Right lobe of liver (tissue), 6 donors: Measurements from ENCODE around the gene GTSE1. TPM values are rescaled to one million over a fixed set of nuclear protein-coding genes. Genes with fewer than 3 reads are reported as not detected.

Experiments used
- ATAC-seq, 4 donors: fragments of 200-7000 bp; cut with Tn5 transposase; one replicate each; pipeline ENCODE4 v1.9.1; 2020; ENCODE audit warnings: mild to moderate bottlenecking in 4 of 4, moderate library complexity in 4 of 4
- DNase-seq, 3 donors: peaks; one replicate each; pipeline ENCODE4 v3.0.0-alpha.2; 2020
- H3K27ac ChIP-seq, 3 donors: fragments of 200-600 bp; one replicate each; pipeline ENCODE4 v1.8.0; 2022
- H3K27me3 ChIP-seq, 2 donors: fragments of 200-600 bp; one replicate each; pipeline ENCODE4 v1.8.0; 2022
- H3K36me3 ChIP-seq, 4 donors: fragments of 200-600 bp; sonication (generic) in 1 of 4; one replicate each; pipeline versions ENCODE4 v1.5.1 to v1.8.0; 2017 to 2022; ENCODE audit warnings: control low read depth in 1 of 4
- H3K4me1 ChIP-seq, 4 donors: fragments of 200-600 bp; sonication (generic) in 1 of 4; one replicate each; pipeline versions ENCODE4 v1.5.1 to v1.8.0; 2017 to 2022; ENCODE audit warnings: control low read depth in 1 of 4
- H3K4me3 ChIP-seq, 3 donors: fragments of 200-600 bp; one replicate each; pipeline ENCODE4 v1.8.0; 2022
- H3K9me3 ChIP-seq, 4 donors: fragments of 200-600 bp; sonication (generic) in 1 of 4; one replicate each; pipeline versions ENCODE4 v1.5.1 to v1.8.0; 2017 to 2022; ENCODE audit warnings: control low read depth in 1 of 4
- CTCF ChIP-seq, 4 donors: fragments of 200-600 bp in 3 of 4; fragments of 450-650 bp in 1 of 4; IDR thresholded peaks; one replicate each; pipeline versions ENCODE4 v1.5.1 to v1.8.0; 2016 to 2022; ENCODE audit warnings: antibody characterized with exemption in 4 of 4, mild to moderate bottlenecking in 2 of 4
- POLR2A ChIP-seq: fragments of 450-650 bp; IDR thresholded peaks from one replicate; pipeline ENCODE4 v1.6.1; 2017; ENCODE audit warnings: antibody characterized with exemption, mild to moderate bottlenecking
- WGBS: methylation state at CpG from one replicate; pipeline ENCODE4 v1.1.6; 2018; ENCODE audit warnings: low coverage, low lambda C conversion rate; ENCODE audit not compliant: insufficient coverage; ENCODE audit errors: missing lambda C conversion rate; 5-methylcytosine and 5-hydroxymethylcytosine counted together
- intact Hi-C, 2 donors: fragments of 100-400 bp; cut with DNase I; formaldehyde crosslinking; loops; one replicate each; pipeline versions ENCODE4 v1.11.2 to v1.14.1; 2022
- total RNA-seq, 6 experiments: library from RNA; depleted of rRNA in 2 of 6; stranded (reverse); fragments of >200 nt in 2 of 6; fragmentation: NEBNext Ultra II Directional in 3 of 6; extraction: Animal tissue kit (Norgen Biotek cat#: 25700) in 3 of 6; gene quantifications; one replicate each; pipeline versions ENCODE4 v1.1.0 to v1.2.4, GENCODE V29; 2016 to 2023
- donor health status: DM: no; HTN: yes; CAD: no.
- donor health status: DM: no; HTN: no; CAD: no.
- donor health status: DM: no; HTN: no; CAD: no.
- donor health status: DM: no; HTN: yes; CAD: no.
- donor health status: DM: no; HTN: yes; CAD: no.

The GTSE1 gene
- total RNA-seq, 6 experiments from 2014 or later: 0.15 to 0.84 (median 0.52) TPM

DNA sequence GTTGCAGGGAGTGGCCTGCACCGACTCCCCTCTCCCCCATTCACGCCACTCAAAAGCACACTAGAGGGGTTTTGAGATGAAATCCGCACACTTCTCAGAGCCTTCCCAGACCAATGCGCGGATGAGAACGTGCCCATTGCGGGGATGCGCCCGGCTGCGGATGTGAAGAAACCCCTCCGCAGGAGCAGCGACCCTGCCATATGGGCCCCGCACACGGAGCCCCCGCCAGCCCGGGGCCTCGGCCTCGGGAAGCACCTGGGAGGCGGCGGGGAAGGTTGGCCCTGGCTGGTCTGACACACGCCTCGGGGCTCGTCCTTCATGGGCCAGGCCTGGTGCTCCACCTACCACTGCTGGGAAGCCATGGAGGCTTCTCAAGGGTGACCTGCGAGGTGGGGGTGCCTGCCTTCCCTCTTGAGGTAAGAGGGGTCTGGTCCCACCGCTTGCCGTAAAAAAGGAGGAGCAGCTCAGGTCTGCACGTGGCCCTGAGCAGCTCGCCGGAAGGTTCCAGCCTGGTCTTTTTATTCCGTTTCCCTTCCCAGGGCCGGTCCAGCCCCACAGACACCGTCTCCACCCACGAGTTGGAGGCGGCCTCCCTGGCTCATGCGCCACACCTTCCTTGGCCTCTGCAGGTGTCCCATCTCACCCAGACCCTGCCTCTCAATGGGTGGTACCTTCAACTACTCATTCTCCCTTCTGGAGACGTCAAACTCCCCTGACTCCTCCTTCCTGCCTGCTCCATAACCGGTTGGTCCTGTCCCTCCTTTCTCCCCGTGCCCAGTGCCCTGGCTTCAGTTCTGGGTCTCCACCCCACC lies 78.2 kb downstream of the GTSE1 start:
- H3K4me1 ChIP-seq: peaks cover 0 to 62% (median 16%) of the 10 kb centered on the region in 4 donors
- DNase-seq: peak in 1 of 3 donors; percentile 21

GRCh38 chr22:46376111-46376510 lies 79.4 kb downstream of the GTSE1 start:
- TF ChIP-seq CTCF (IDR thresholded peaks at IDR 0.05) (no peak), POLR2A (no peak)
- H3K27me3 ChIP-seq: no peaks in the 10 kb centered on the region
- H3K27ac ChIP-seq: peak overlapping the region in 2 of 3 donors; percentile 93 to 96
- 94% methylated on average over 3 of the region's 3 CpGs for WGBS
- peak overlapping the region in 1 of 3 donors; percentile 45 for H3K4me3 ChIP-seq
- DNase-seq (no peak), ATAC-seq (no peak)
- no peaks in the 10 kb centered on the region for H3K9me3 ChIP-seq
- intact Hi-C loops: no loop called here
- H3K36me3 ChIP-seq: no peaks in the 10 kb centered on the region
- H3K4me1 ChIP-seq: peaks cover 0 to 54% (median 12%) of the 10 kb centered on the region in 4 donors

More for the DNA sequence above, 78.2 kb downstream of the GTSE1 start:
- Histone ChIP-seq H3K27me3 (no peaks in the 10 kb centered on the region), H3K27ac (no peak overlapping the region), H3K4me3 (no peak overlapping the region), H3K9me3 (no peaks in the 10 kb centered on the region), H3K36me3 (no peaks in the 10 kb centered on the region)
- intact Hi-C loops: no loop called here
- TF ChIP-seq CTCF (IDR thresholded peaks at IDR 0.05) (no peak), POLR2A (no peak)
- ATAC-seq: no peak
- WGBS: 78% methylated on average over 2 of the region's 38 CpGs

DNA sequence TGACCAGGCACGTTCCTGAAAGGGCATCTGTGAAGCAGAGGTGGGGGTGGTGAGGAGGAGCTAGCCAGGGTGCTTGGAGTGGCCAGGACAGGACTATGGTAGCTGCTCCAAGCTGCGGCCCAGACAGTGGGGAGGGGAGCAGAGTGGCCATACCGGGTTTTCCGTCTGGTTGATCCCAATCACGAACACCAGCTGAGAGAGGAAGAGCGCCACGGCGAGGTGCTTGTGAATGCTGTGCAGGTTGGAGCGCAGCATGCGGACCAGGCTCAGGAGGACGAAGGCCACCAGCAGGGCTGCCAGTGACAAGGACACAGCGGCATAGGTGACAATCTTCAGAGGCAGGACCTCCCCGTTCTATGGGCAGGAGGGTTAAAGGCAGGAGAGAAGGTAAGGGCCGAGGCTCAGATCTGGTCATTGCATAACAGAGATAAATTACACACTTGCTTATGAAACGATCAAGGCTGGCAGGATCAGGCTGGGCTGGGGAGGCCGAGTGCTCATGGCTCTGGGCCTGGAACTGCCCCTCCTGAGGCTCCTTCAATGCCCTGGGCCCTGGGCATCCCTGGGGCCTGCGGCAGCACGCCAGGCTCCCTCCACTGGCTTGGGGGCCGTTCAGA lies 80.3 kb downstream of the GTSE1 start:
- WGBS: 29% methylated on average over 9 of the region's 19 CpGs
- peak overlapping the region; percentile 50 to 96 (median 93) for H3K27ac ChIP-seq
- peak overlapping the region in 2 of 3 donors; percentile 5 to 45 for H3K4me3 ChIP-seq
- no peaks in the 10 kb centered on the region for H3K27me3 ChIP-seq
- no peaks in the 10 kb centered on the region for H3K9me3 ChIP-seq
- TF ChIP-seq POLR2A: no peak
- TF ChIP-seq CTCF (IDR thresholded peaks at IDR 0.05): peak in 2 of 4 donors; percentile 5 to 12
- ATAC-seq: peak; percentile 19 to 57 (median 54)
- DNase-seq: peak in 2 of 3 donors; percentile 24 to 77
- H3K4me1 ChIP-seq: peaks cover 0 to 49% (median 12%) of the 10 kb centered on the region in 4 donors
- intact Hi-C loops: no loop called here
- no peaks in the 10 kb centered on the region for H3K36me3 ChIP-seq

- WGBS: 25% methylated on average over 7 of the region's 27 CpGs
- DNase-seq (peak; percentile 87 to 94 (median 93)), ATAC-seq (peak; percentile 70 to 86 (median 81))
- Histone ChIP-seq H3K9me3 (no peaks in the 10 kb centered on the region), H3K4me3 (peak overlapping the region in 2 of 3 donors; percentile 14 to 45), H3K36me3 (no peaks in the 10 kb centered on the region), H3K4me1 (peaks cover 0 to 49% (median 12%) of the 10 kb centered on the region in 4 donors), H3K27me3 (no peaks in the 10 kb centered on the region), H3K27ac (peak overlapping the region; percentile 87 to 96 (median 93))
- intact Hi-C loops: no loop called here
- TF ChIP-seq CTCF (IDR thresholded peaks at IDR 0.05) (no peak), POLR2A (peak; percentile 39)
These were observed 81.1 kb downstream of the GTSE1 start for GRCh38 chr22:46377525-46378425.
